ENCODE data around the gene MRPL14. TPM values are rescaled to one million over a fixed set of nuclear protein-coding genes. Genes with fewer than 3 reads are reported as not detected.

The MRPL14 gene
- total RNA-seq (2021; fragmentation: NEBNext Ultra II Directional; extraction: Animal tissue kit (Norgen Biotek cat#: 25700)) (81.8 and 82.0 TPM in 2 replicates), polyA plus RNA-seq (2011; rRNA removed) (97.1 and 105 TPM in 2 replicates), polyA minus RNA-seq (2011; rRNA and poly(A)+ RNA removed) (32.7 and 33.0 TPM in 2 replicates)
- polyA plus RNA-seq (2011; cell fraction: cytosol; rRNA removed), result 93.0 TPM
- polyA plus RNA-seq (2011; cell fraction: nucleus; rRNA removed), result 84.9 TPM
- 102 to 123 TPM (median 115 TPM) in 4 replicates for polyA plus RNA-seq (2012, experiment 1 of 2)
- polyA plus RNA-seq (2012, experiment 2 of 2), result 122 TPM
- polyA plus RNA-seq (2013, experiment 1 of 2), result 81.1 TPM
- 86.4 TPM for polyA plus RNA-seq (2013, experiment 2 of 2)
- 28.1 TPM for polyA minus RNA-seq (2011; cell fraction: cytosol; rRNA and poly(A)+ RNA removed)
- polyA minus RNA-seq (2011; cell fraction: nucleus; rRNA and poly(A)+ RNA removed), result 20.0 TPM
- long read RNA-seq, experiment 1, transcript MRPL14-201 (3 exons, 959 nt), result major isoform, 65 of 100 reads
- long read RNA-seq, experiment 1, partial matches to known transcripts, result 26 of 100 reads
- long read RNA-seq, experiment 1, other reads (novel, unspliced or antisense), result 9 of 100 reads
- long read RNA-seq, experiment 2, transcript MRPL14-201 (3 exons, 959 nt), result major isoform, 19 of 30 reads
- long read RNA-seq, experiment 2, partial matches to known transcripts, result 4 of 30 reads
- long read RNA-seq, experiment 2, other reads (novel, unspliced or antisense), result 7 of 30 reads

GRCh38 chr6:44127186-44128019 lies at the start of gene MRPL14, which contains the start of gene TMEM63B:
TSS of gene MRPL14 (minus strand) at chr6:44127452. CDS start at chr6:44116611, 10,841 bp downstream.
TSS of gene TMEM63B (plus strand) at chr6:44127554. CDS start at chr6:44134585, 7,031 bp downstream.
- H3K79me2 ChIP-seq (ENCODE audit: control insufficient read depth in 1 of 2, insufficient read depth in 2 of 2, low read length in 2 of 2), result peaks cover 42 to 62% of the 10 kb centered on the region in 2 experiments
- H3K14ac ChIP-seq (ENCODE audit: insufficient read length), result no peak within 1 kb of the TSS
- TF ChIP-seq JUND (IDR thresholded peaks at IDR 0.05; ENCODE audit: low read length) (no peak), BCL11A (IDR thresholded peaks at IDR 0.05; ENCODE audit: low read depth in 2 of 2, low read length in 2 of 2) (no peak), ATF2 (IDR thresholded peaks at IDR 0.05; ENCODE audit: low read length) (no peak), CBX5 (IDR thresholded peaks at IDR 0.05; ENCODE audit: low read depth, low read length) (no peak), ASH2L (IDR thresholded peaks at IDR 0.05; ENCODE audit: low read length) (peak; percentile 66), CREB1 (IDR thresholded peaks at IDR 0.05) (no peak)

More at GRCh38 chr6:44127186-44128019, at the start of gene MRPL14, which contains the start of gene TMEM63B:
- H3K18ac ChIP-seq (ENCODE audit: extremely low read depth, low read length), result peak within 1 kb of the TSS; percentile 96
- H3K56ac ChIP-seq (replicated peaks; ENCODE audit: insufficient read length, low read depth, low read length), result peak within 1 kb of the TSS; percentile 79
- POLR2A ChIA-PET (ENCODE audit: partially characterized antibody), result interaction anchor here (0.7 to 1.4 kb wide), 5 partner anchors 109 to 259 kb away, joined by 3 to 4 read pairs (median 4); partner anchors contain the start of genes CDC5L and HSP90AB1
- peak within 1 kb of the TSS; percentile 97 for H4K91ac ChIP-seq (replicated peaks; ENCODE audit: insufficient read length, low read length)
- H3K4me3 ChIP-seq (ENCODE audit: extremely low read depth in 1 of 4, insufficient read depth in 2 of 4, low read depth in 3 of 4, low read length in 4 of 4), result peak within 1 kb of the TSS; percentile 73 to 98 (median 79)
- FAIRE-seq (no peak), DNase-seq (ENCODE audit: low read depth in 1 of 2, low spot score in 2 of 2) (peak; percentile 59 to 88)
- H3K4me1 ChIP-seq (replicated peaks in 1 of 4; ENCODE audit: control insufficient read depth in 3 of 4, insufficient read depth in 4 of 4, low read length in 3 of 4), result peaks cover 4 to 22% (median 13%) of the 10 kb centered on the region in 4 experiments
- H3K36me3 ChIP-seq (ENCODE audit: control insufficient read depth in 2 of 4, insufficient read depth in 4 of 4, low read length in 3 of 4), result no peaks in the 10 kb centered on the region
- no peak within 1 kb of the TSS; the same call in 1 of the 2 replicates for H2BK15ac ChIP-seq (ENCODE audit: low read length)
- CTCF ChIA-PET (ENCODE audit: partially characterized antibody), result interaction anchor here (1.6 to 11.1 kb wide), 2 partner anchors 14 to 29 kb away, joined by 3 to 128 read pairs; no protein-coding TSS in a partner anchor
- H4K5ac ChIP-seq (ENCODE audit: insufficient read length, low read depth, low read length), result peak within 1 kb of the TSS; percentile 94
- 0% methylated on average over 15 of the region's 80 CpGs; no CpG with 5 or more reads in 1 of the 2 experiments for WGBS, 2 experiments (ENCODE audit: extremely low coverage in 1 of 2, insufficient coverage in 1 of 2, insufficient read length in 1 of 2, insufficient replicate concordance in 2 of 2, low coverage in 1 of 2, low lambda C conversion rate in 2 of 2, missing lambda C conversion rate in 1 of 2)
- H2AK5ac ChIP-seq (ENCODE audit: low read depth, low read length), result no peak within 1 kb of the TSS; the same call in 1 of the 2 replicates
- no peaks in the 10 kb centered on the region for H3K9me3 ChIP-seq (ENCODE audit: insufficient read depth in 2 of 2, low read depth in 1 of 2, low read length in 1 of 2)
- no peak within 1 kb of the TSS for H3K23ac ChIP-seq (ENCODE audit: insufficient read length)
- no peaks in the 10 kb centered on the region for H3K27me3 ChIP-seq (replicated peaks in 1 of 4; ENCODE audit: control insufficient read depth in 3 of 4, extremely low read depth in 1 of 4, insufficient read depth in 3 of 4, low read length in 3 of 4)
- peaks cover 15% of the 10 kb centered on the region for H3K79me1 ChIP-seq (ENCODE audit: low read depth, low read length)
- peak within 1 kb of the TSS; percentile 88; the same call in 1 of the 2 replicates for H4K8ac ChIP-seq (ENCODE audit: extremely low read depth, insufficient read depth, low read length)
- H2AFZ ChIP-seq (ENCODE audit: low read length), result 0 out of 2 replicates have a peak within 1 kb of the TSS, but pooled peaks have one; percentile 58
- peaks cover 12% of the 10 kb centered on the region for H3K23me2 ChIP-seq (ENCODE audit: low read depth, low read length)
- H2BK5ac ChIP-seq (ENCODE audit: low read depth, low read length), result peak within 1 kb of the TSS; percentile 79; the same call in 1 of the 2 replicates
- peak within 1 kb of the TSS; percentile 33; the same call in 1 of the 2 replicates for H3K27ac ChIP-seq (ENCODE audit: low read depth, low read length)
- no peak within 1 kb of the TSS for H2BK20ac ChIP-seq (ENCODE audit: low read length)
- H3K9ac ChIP-seq (replicated peaks in 1 of 4; ENCODE audit: extremely low read depth in 1 of 4, low read depth in 3 of 4, low read length in 3 of 4), result peak within 1 kb of the TSS; percentile 41 to 85 (median 64)
- H2BK120ac ChIP-seq (replicated peaks; ENCODE audit: low read depth, low read length), result no peak within 1 kb of the TSS
- H4K20me1 ChIP-seq (replicated peaks in 1 of 2; ENCODE audit: control insufficient read depth in 1 of 2, insufficient read depth in 2 of 2, low read length in 2 of 2), result peaks cover 16 to 26% of the 10 kb centered on the region in 2 experiments
- H3K4me2 ChIP-seq (ENCODE audit: insufficient read depth in 1 of 2, low read depth in 2 of 2, low read length in 2 of 2), result peak within 1 kb of the TSS; percentile 77 to 78
- no peak within 1 kb of the TSS for H3K4ac ChIP-seq (replicated peaks; ENCODE audit: insufficient read length, low read depth, low read length)
- H2BK12ac ChIP-seq (ENCODE audit: low read depth, low read length), result 0 out of 2 replicates have a peak within 1 kb of the TSS, but pooled peaks have one; percentile 30
